Measurements from ENCODE around the gene PDLIM1. TPM values are rescaled to one million over a fixed set of nuclear protein-coding genes. Genes with fewer than 3 reads are reported as not detected.

Gene PDLIM1
- total and polyA plus RNA-seq, 2 of the 8 experiments (the other 6 are each of a cell fraction or from before 2014, with no cell fraction given) = 169 to 245 TPM

DNA sequence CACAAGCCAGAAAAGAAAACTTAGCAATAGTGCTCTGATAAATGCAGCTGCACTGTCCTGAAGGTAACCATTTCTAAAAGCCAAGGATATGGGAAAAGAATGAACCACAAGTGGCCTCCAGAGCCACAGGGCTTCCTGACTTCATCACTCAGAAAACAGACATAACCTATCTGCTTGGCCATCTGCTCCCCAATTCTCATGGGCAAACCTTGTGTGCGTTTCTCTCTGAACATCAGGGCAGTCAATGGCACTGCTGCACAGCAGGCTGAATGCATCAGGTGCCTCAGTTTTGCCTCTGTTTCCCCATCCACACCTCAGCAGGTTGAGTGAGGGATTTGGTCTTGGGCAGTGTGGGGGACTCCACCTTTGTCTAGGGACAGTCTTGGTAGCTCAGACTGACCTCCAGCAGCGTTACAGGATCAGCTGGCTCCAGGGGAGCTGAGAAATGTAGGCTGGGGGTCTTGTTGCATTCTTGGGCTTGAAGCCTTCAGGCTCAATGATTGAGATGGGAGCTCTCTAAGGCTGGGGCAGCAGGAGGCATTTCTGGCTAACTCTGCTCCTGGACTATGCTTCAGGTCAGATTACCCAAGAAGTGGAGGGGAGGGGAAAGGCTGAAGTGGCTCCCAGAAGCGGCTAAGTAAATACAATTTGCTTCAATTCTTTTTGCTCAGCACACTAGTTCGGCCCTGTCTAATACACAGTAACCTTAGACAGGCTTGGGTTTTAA is 23.6 kb upstream of the PDLIM1 start:
- ChIA-PET POLR2A (ENCODE audit: partially characterized antibody) (no interaction called here), CTCF (ENCODE audit: partially characterized antibody) (no interaction called here)
- Histone ChIP-seq H3K27ac (ENCODE audit: low read depth, low read length) (no peak overlapping the region), H2AFZ (ENCODE audit: low read length) (no peak overlapping the region), H3K36me3 (ENCODE audit: control insufficient read depth in 2 of 4, insufficient read depth in 4 of 4, low read length in 3 of 4) (0 out of 8 replicates have a peak, but pooled peaks cover 0 to 3% (median 0%) of the 10 kb centered on the region in 4 experiments), H3K4ac (replicated peaks; ENCODE audit: insufficient read length, low read depth, low read length) (no peak overlapping the region), H4K5ac (ENCODE audit: insufficient read length, low read depth, low read length) (no peak overlapping the region), H3K4me3 (ENCODE audit: extremely low read depth in 1 of 4, insufficient read depth in 2 of 4, low read depth in 3 of 4, low read length in 4 of 4) (no peak overlapping the region), H3K23me2 (ENCODE audit: low read depth, low read length) (no peaks in the 10 kb centered on the region), H4K20me1 (replicated peaks in 1 of 2; ENCODE audit: control insufficient read depth in 1 of 2, insufficient read depth in 2 of 2, low read length in 2 of 2) (no peaks in the 10 kb centered on the region), H3K27me3 (replicated peaks in 1 of 4; ENCODE audit: control insufficient read depth in 3 of 4, extremely low read depth in 1 of 4, insufficient read depth in 3 of 4, low read length in 3 of 4) (no peaks in the 10 kb centered on the region), H3K56ac (replicated peaks; ENCODE audit: insufficient read length, low read depth, low read length) (no peak overlapping the region), H3K79me1 (ENCODE audit: low read depth, low read length) (no peaks in the 10 kb centered on the region), H3K9ac (replicated peaks in 1 of 4; ENCODE audit: extremely low read depth in 1 of 4, low read depth in 3 of 4, low read length in 3 of 4) (no peak overlapping the region), H3K9me3 (ENCODE audit: insufficient read depth in 2 of 2, low read depth in 1 of 2, low read length in 1 of 2) (no peaks in the 10 kb centered on the region), H3K4me2 (ENCODE audit: insufficient read depth in 1 of 2, low read depth in 2 of 2, low read length in 2 of 2) (no peak overlapping the region), H2AK5ac (ENCODE audit: low read depth, low read length) (0 out of 2 replicates have a peak overlapping the region, but pooled peaks have one; percentile 42), H2BK5ac (ENCODE audit: low read depth, low read length) (no peak overlapping the region), H2BK15ac (ENCODE audit: low read length) (no peak overlapping the region), H3K14ac (ENCODE audit: insufficient read length) (no peak overlapping the region), H4K91ac (replicated peaks; ENCODE audit: insufficient read length, low read length) (no peak overlapping the region), H3K4me1 (replicated peaks in 1 of 4; ENCODE audit: control insufficient read depth in 3 of 4, insufficient read depth in 4 of 4, low read length in 3 of 4) (peaks cover 0 to 15% (median 5%) of the 10 kb centered on the region in 4 experiments; a peak in 6 of 7 replicates), H2BK12ac (ENCODE audit: low read depth, low read length) (no peak overlapping the region), H3K79me2 (ENCODE audit: control insufficient read depth in 1 of 2, insufficient read depth in 2 of 2, low read length in 2 of 2) (no peaks in the 10 kb centered on the region), H2BK20ac (ENCODE audit: low read length) (no peak overlapping the region), H4K8ac (ENCODE audit: extremely low read depth, insufficient read depth, low read length) (no peak overlapping the region), H3K18ac (ENCODE audit: extremely low read depth, low read length) (no peak overlapping the region), H3K23ac (ENCODE audit: insufficient read length) (no peak overlapping the region), H2BK120ac (replicated peaks; ENCODE audit: low read depth, low read length) (no peak overlapping the region)
- no peak for FAIRE-seq
- WGBS, 2 experiments (ENCODE audit: extremely low coverage in 1 of 2, insufficient coverage in 1 of 2, insufficient read length in 1 of 2, insufficient replicate concordance in 2 of 2, low coverage in 1 of 2, low lambda C conversion rate in 2 of 2, missing lambda C conversion rate in 1 of 2) = 87% methylated on average over 4 of the region's 4 CpGs; no CpG with 5 or more reads in 1 of the 2 experiments
- no peak for DNase-seq (ENCODE audit: low read depth in 1 of 2, low spot score in 2 of 2)
- TF ChIP-seq ATF3 (IDR thresholded peaks at IDR 0.05; ENCODE audit: insufficient read depth, low read depth, low read length) (no peak), POLR2A (IDR thresholded peaks at IDR 0.05; ENCODE audit: control extremely low read depth in 1 of 2, low read depth in 2 of 2, low read length in 2 of 2) (no peak), MAX (IDR thresholded peaks at IDR 0.05) (no peak), GTF2F1 (IDR thresholded peaks at IDR 0.05; ENCODE audit: borderline replicate concordance, low read depth, low read length) (no peak), KDM5A (IDR thresholded peaks at IDR 0.05; ENCODE audit: low read length) (no peak), E2F6 (IDR thresholded peaks at IDR 0.05) (no peak), FOSL1 (IDR thresholded peaks at IDR 0.05; ENCODE audit: insufficient read depth, low read depth, low read length) (no peak), BRCA1 (IDR thresholded peaks at IDR 0.05; ENCODE audit: low read depth, low read length) (no peak)

All from H1 (cell line).